ENCODE data around the gene ADGRF3.
"Not testable (repeated sequence)": the region's sequence is repeated elsewhere in the genome, so short reads cannot be mapped to it uniquely, and the experiment has no call there.

Gene ADGRF3

GRCh38 chr2:26317377-26318105, 29.0 kb downstream of the ADGRF3 start:
- DNase-seq (ENCODE audit: low read depth), result no peak

DNA sequence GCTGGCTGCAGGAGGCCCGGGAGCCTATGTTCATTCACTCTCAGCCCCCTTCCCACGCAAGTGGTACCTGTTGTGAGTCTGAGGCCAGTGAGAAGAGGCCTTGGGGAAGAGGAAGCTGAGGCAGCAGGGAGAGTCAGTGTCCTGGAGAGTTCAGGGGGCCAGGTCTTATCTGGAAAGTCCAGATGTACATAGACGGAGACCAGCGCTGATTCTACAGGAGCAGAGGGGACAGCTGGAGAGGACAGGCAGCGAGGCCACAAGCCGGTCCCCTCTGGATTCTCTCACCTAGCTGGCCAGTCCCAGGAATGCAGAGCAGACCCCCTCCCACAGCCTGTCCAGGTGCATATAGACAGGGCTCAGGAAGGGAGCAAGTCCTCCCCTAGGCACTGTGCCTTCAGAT, 29.7 kb downstream of the ADGRF3 start:
- no peak for DNase-seq (ENCODE audit: low read depth)

DNA sequence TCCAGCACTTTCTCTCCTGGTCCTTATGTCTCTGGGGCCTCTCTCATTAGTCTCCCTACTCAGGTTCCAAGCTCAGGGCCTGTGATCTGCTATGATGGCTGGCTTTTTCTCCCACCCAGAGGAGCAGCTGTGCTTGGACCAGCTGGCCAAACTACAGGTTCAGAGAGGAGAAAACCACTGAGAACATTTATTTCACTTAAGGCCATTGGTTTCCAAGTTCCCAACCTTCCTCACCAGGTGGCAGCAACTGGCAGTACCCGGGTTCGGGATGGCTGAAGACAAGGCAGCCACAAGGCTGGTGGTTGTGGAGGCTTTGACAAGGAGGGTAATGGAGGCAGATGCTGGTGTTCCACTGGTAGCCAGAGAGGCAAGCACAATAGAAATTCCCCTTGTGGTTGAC, 30.5 kb downstream of the ADGRF3 start:
- DNase-seq (ENCODE audit: low read depth), result no peak

- DNase-seq (ENCODE audit: low read depth), result no peak
These were observed 32.3 kb downstream of the ADGRF3 start for GRCh38 chr2:26314243-26314642.

DNA sequence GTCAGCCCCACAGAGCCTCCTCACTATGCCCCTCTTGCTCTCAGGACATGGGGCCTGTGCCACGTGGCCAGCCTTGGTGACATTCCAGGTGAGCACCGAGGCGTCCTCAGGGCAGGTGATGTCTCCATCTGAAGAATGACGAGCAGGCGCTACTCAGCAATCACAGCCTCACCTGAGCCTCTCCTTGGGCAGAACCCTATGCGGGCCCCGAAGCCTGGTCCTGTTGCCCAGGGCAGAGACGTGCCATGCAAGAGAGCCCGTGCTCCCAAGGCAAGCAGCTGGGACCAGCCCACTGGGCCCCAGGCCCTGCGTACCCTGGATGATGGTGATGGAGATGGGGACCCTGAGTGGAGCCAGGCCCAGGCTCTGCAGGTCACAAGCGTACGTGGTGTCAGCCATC, 33.1 kb downstream of the ADGRF3 start:
- DNase-seq (ENCODE audit: low read depth), result no peak

DNA sequence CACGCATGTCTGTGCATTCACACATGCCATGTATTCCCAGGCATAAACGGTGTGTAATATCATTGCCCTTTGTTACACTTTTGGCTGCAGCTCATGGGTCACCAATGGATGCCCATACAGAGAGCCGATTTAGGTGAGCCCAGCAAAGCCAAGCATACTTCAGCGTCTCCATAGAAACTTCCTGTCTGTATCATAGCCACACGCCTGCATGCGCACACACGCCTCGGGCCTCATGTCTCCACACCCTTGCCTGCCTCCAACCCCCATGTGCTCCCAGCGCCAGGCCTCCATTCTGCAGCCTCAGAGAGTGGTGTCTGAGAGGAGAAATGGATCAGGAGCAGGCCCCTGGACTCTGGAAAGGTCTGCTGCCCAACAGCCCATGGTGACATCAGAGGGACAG, 34.1 kb downstream of the ADGRF3 start:
- no peak for DNase-seq (ENCODE audit: low read depth)

DNA sequence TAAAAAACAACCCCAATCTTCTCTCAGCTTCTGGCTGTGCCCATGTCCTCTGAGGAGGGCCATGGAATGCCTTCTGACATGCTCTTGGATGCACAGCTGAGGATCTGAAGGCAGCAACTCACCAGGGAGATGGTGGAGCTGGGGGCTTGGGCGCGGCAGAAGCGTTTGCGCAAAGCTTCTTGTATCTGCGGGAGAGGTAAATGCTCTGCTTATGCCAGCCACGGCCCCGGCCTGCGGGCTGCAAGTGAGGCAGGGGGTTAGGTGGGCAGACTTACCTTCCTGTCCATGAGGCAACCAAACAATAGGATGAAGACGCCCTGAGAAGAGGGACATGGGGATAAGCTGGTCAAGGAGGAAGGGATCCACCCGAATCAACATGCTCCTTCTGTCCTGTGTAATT, 36.7 kb downstream of the ADGRF3 start:
- DNase-seq (ENCODE audit: low read depth), result no peak

- DNase-seq (ENCODE audit: low read depth), result no peak
These were observed 41.0 kb downstream of the ADGRF3 start for GRCh38 chr2:26305540-26305939.

DNA sequence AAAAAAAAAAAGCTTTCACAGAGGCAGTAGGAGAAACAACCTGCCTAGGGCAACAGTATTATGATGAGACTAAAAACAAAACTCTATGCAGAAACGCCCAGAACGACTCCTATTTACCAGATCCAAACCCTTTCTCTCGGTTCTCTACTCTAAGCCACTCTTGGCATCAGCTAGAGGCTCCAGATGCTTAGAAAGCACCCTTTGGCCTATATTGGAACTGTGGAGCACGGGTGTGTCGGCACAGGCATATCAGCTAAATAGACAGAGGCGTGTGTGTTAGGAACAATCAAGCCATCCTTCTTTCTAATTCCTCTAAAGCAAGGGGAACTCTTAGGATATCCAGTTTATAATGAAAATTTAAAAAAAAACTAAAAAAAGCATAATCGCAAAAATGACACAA, 41.5 kb downstream of the ADGRF3 start:
- DNase-seq (ENCODE audit: low read depth), result not testable (repeated sequence)

GRCh38 chr2:26302846-26303245, 43.7 kb downstream of the ADGRF3 start:
- DNase-seq (ENCODE audit: low read depth), result no peak

DNA sequence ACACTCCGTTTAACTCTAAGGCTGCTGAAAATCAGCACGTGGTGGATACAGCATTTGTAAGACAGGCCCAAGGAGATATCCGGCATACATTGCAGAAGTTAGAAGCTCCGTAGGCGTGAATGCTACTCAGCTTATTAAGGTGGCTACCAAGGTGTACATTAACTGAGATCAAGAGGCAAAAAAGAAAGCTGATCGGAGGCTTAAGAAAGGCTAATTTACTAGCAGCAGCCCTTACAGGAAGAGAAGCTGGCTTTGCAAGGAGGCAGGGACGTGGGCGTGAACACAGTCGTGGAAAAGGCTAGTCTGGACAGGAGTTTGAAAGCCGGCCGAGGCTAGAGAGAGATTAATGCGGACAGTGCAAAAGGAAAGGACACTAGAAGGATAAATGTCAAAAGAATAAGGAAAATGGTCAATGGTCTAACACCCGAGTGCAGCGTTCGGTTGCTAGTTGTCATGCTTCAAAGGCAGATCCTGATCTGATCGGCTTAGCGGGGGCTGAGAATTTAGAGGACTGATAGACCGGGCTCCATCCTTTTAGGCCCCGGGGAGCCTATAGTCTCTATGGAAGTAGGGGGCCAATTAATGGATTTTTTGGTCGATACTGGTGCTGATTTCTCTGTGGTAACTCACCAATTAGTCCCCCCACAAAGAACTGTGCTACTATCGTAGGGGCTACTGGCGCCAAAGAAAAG, 46.2 kb downstream of the ADGRF3 start:
- peak; percentile 5 for DNase-seq (ENCODE audit: low read depth)

DNA sequence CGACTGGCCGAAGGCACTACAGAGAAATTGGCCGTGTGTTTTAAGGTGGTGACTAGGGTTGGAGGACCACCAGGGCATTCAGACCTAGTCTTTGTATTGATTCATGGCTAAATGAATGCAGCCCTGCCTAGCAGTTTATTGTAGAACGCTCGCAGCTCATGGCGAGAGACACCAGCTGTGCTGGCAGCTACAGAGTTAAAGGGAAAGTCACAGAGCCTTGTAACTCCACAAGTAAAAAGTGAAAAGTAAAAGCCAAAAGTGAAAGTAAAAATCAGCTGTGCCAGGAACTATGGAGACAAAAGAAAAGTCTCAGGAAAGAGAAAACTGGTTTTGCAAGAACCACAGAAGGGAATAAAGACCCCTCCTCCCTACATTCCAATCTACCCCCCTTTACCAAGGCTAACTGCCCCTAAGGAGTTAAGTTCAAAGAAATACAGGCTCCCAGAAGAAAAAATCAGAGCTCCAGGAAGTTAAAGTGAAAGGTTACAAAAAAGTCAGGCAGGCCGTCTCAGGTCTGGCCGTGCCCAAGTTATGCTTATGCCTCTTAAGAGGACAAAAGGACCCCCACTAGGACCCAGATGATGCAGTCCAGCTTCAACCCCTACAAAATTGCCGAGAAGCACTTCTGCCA, 47.0 kb downstream of the ADGRF3 start:
- peak; percentile 9 for DNase-seq (ENCODE audit: low read depth)

DNA sequence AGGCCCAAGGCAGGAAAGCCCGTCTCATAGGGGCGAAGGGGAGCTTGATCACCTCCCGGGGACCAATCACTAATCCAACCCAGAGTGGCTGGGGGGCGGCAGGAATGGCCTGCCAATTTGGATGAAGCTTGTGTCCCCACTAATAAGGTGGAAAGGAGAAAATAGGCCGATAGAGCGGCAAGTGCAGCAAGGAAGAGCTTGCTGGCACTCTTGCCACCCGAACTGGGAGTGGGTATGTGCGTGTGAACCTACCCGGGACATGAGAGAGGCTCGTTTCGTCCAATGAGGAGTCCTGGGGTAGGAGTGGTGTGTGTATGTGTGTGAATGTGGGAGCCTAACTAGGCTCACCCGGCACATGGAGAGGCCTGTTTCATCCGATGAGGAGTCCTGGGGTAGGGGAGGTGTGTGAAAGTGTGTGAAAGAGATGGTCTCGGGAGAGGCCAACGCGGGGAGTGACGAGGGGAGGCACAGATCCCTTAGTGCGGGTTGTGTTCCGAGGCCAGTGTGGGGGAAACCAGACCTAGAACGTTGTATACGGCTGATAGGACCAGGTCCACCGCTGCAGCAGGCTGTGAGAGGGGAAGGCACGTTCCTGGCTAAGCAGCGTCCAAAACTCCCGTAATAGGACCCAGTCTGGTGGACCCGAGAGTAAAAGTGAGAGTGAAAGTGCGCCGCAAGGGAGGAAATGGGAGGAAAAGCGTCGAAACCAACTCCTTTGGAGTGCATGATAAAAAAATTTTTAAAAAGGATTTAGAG, 47.8 kb downstream of the ADGRF3 start:
- peak; percentile 6 for DNase-seq (ENCODE audit: low read depth)

DNA sequence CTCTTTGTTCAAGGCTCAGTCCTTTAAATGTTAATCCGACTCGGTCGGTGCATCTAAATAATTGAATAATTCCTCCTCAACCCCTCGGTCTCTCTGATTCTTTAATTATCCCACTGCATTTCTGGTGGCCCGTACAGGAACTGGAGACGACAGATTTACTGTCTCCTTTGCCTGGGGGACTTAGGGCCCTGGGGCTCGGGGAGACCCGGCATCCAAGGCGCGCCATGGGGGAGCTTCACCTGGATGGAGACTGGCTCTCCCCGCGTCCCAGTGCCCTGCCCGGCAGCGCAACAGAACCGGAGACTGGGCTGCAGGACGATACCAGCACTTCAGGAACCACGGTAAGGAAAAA, 48.3 kb downstream of the ADGRF3 start:
- no peak for DNase-seq (ENCODE audit: low read depth)

GRCh38 chr2:26297061-26297460, 49.5 kb downstream of the ADGRF3 start:
- no peak for DNase-seq (ENCODE audit: low read depth)

DNA sequence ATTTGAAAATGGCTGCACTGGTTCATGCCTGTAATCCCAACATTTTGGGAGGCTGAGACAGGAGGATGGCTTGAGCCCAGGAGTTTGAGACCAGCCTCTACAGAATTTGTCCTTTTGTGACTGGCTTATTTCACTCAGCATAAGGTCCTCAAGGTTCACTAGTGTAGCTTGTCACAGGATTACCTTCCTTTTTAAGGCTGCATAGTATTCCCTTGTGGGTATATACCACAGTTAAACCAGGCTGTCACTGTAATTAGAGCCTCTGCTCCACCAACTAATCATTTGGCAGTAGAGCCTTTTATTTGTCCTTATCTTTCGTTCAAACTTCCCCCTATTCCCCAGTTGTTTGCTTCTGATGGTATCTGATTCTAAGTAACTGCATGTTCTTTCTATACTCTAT, 51.1 kb downstream of the ADGRF3 start:
- no peak for DNase-seq (ENCODE audit: low read depth)

DNA sequence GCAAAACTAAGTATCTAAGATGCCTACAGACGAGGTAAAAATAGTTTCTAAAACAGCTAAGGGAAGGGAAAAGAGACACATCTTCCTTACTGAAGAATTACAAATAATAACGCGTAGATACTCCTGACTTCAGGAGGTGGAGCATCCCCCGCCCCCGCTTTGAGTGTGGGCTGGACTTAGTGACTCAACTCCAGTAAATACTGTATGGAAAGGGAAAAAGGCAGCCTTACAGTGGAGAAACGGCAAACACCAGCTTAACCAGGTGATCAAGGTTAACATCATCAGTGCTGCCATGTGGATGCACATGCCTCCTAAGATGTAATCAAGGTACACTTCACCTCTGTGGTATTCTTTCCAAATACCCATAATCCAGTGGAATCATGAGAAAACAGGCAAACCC, 53.9 kb downstream of the ADGRF3 start:
- DNase-seq (ENCODE audit: low read depth), result peak; percentile 8

GRCh38 chr2:26290001-26290400, 56.6 kb downstream of the ADGRF3 start:
- DNase-seq (ENCODE audit: low read depth), result no peak

GRCh38 chr2:26285931-26286330, 60.7 kb downstream of the ADGRF3 start:
- no peak for DNase-seq (ENCODE audit: low read depth)

- peak; percentile 15 for DNase-seq (ENCODE audit: low read depth)
These were observed 62.5 kb downstream of the ADGRF3 start for GRCh38 chr2:26284132-26284531.

DNA sequence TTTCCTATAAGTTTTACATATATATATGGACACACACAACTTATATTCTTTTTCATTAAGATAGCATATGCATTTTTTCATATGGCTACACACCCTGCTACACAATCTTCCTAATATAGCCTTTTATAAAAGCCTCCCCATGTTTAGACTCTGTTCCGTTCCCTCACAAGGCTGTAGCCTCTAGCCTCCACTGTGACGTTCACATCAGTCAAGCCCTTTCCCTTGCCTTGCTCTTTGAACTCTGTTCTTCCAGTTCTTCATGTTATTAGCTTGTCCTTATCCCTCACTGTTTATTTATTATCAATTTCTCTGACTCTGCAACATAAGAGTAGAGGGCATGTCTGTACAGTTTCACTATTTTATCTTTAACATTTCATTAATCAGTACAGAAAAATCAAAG, 63.0 kb downstream of the ADGRF3 start:
- DNase-seq (ENCODE audit: low read depth), result no peak

DNA sequence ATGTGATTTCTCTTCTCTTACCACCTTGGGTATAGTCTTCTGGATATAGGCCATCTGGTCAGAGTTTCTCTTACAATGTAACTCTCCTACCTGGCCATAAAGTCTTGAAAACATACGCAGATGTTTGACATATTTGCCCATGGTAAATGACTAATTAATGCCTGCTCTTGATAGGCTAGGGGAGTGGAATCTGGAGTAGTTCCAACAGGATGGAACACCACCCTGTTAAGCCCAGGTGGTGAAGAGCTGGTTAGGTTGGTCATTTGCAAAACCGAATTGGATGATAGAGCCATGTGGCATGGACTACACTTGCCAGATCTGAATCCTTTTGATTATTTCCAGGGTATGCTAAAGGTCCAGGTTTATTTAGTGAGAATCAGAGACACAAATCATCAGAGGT, 65.4 kb downstream of the ADGRF3 start:
- DNase-seq (ENCODE audit: low read depth), result no peak

DNA sequence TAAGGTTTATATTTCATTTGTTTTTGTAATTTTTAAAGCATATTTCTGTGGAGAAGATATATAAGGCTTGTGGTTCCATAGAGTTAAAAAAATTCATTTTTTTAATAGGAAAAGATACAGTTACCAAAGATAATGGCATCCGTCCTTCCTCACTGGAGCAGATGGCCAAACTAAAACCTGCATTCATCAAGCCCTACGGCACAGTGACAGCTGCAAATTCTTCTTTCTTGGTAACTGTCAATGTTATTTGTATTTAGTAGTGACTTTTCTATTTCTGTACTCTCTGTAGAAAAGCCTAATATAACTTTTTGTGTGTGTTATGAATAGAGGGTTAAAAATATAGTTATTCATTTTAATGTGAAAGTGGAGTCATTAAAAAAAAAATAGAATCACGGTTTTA, 66.7 kb downstream of the ADGRF3 start:
- DNase-seq (ENCODE audit: low read depth), result no peak
